ENCODE data around the gene P4HB. TPM values are rescaled to one million over a fixed set of nuclear protein-coding genes. Genes with fewer than 3 reads are reported as not detected.

Gene P4HB
- total RNA-seq, 1 experiment from 2014 or later, result 759 TPM

- ATAC-seq (no peak), DNase-seq (ENCODE audit: low read depth, low spot score) (no peak)
- Histone ChIP-seq H3K4me3 (ENCODE audit: low read depth in 2 of 2, low read length in 2 of 2) (no peak overlapping the region), H3K27me3 (ENCODE audit: control insufficient read depth, insufficient read depth, low read length) (no peaks in the 10 kb centered on the region), H3K27ac (ENCODE audit: low read length) (no peak overlapping the region; the same call in 1 of the 2 replicates), H3K36me3 (ENCODE audit: control insufficient read depth, insufficient read depth, low read length) (peaks cover 33% of the 10 kb centered on the region), H3K4me1 (ENCODE audit: control insufficient read depth, insufficient read depth, low read length) (peaks cover 9% of the 10 kb centered on the region), H3K9me3 (ENCODE audit: control insufficient read depth, insufficient read depth, low read depth, low read length) (no peaks in the 10 kb centered on the region)
- intact Hi-C loops (cut with micrococcal nuclease; ENCODE audit: unreplicated experiment) (no loop called here), in situ Hi-C loops (cut with HindIII; ENCODE audit: low pct_unique_long_range_greater_than_20kb, low sequenced_read_pairs) (no loop called here)
- no TSS peak for BruUV-seq (replicated peaks)
- ChIA-PET CTCF (no interaction called here), POLR2A (interaction anchor here (0.6 kb wide), 1 partner anchor 179 kb away, joined by 3 read pairs; no protein-coding TSS in a partner anchor)
- no peak for TF ChIP-seq SIN3A (IDR thresholded peaks at IDR 0.05; ENCODE audit: borderline replicate concordance, insufficient read depth, low read depth, low read length)
- no peak for TF ChIP-seq POLR2AphosphoS5 (IDR thresholded peaks at IDR 0.05; ENCODE audit: low read depth, low read length)
- TF ChIP-seq TCF7L2 (IDR thresholded peaks at IDR 0.05; ENCODE audit: low read depth, low read length), result no peak
- TF ChIP-seq CTCF (IDR thresholded peaks at IDR 0.05), result no peak
- TF ChIP-seq REST (IDR thresholded peaks at IDR 0.05; ENCODE audit: insufficient read depth in 1 of 2, low read depth in 2 of 2, low read length in 1 of 2), result no peak
Measured at GRCh38 chr17:81888105-81888987, 28.0 kb upstream of the P4HB start.

- intact Hi-C loops (cut with micrococcal nuclease; ENCODE audit: unreplicated experiment) (no loop called here), in situ Hi-C loops (cut with HindIII; ENCODE audit: low pct_unique_long_range_greater_than_20kb, low sequenced_read_pairs) (no loop called here)
- H3K4me1 ChIP-seq (ENCODE audit: control insufficient read depth, insufficient read depth, low read length), result peaks cover 9% of the 10 kb centered on the region
- peaks cover 36% of the 10 kb centered on the region for H3K36me3 ChIP-seq (ENCODE audit: control insufficient read depth, insufficient read depth, low read length)
- H3K4me3 ChIP-seq (ENCODE audit: low read depth in 2 of 2, low read length in 2 of 2), result no peak overlapping the region
- DNase-seq (ENCODE audit: low read depth, low spot score) (no peak), ATAC-seq (peak; percentile 67)
- ChIA-PET CTCF (no interaction called here), POLR2A (interaction anchor here (1.1 kb wide), 1 partner anchor 12 kb away, joined by 3 read pairs; no protein-coding TSS in a partner anchor)
- H3K9me3 ChIP-seq (ENCODE audit: control insufficient read depth, insufficient read depth, low read depth, low read length), result no peaks in the 10 kb centered on the region
- no peak for TF ChIP-seq SIN3A (IDR thresholded peaks at IDR 0.05; ENCODE audit: borderline replicate concordance, insufficient read depth, low read depth, low read length)
- TF ChIP-seq POLR2AphosphoS5 (IDR thresholded peaks at IDR 0.05; ENCODE audit: low read depth, low read length), result 0 out of 2 replicates have a peak, but pooled peaks have one; percentile 22
- no TSS peak for BruUV-seq (replicated peaks)
- no peak overlapping the region for H3K27ac ChIP-seq (ENCODE audit: low read length)
- H3K27me3 ChIP-seq (ENCODE audit: control insufficient read depth, insufficient read depth, low read length), result no peaks in the 10 kb centered on the region
Measured at GRCh38 chr17:81885869-81886548, 25.7 kb upstream of the P4HB start.
